ENCODE data around the gene STXBP1. TPM values are rescaled to one million over a fixed set of nuclear protein-coding genes. Genes with fewer than 3 reads are reported as not detected.

STXBP1 gene
- total and polyA plus RNA-seq, 2 of the 8 experiments (the other 6 are each of a cell fraction or from before 2014, with no cell fraction given), result 11.5 to 60.9 TPM

GRCh38 chr9:127568971-127569885, 42.8 kb upstream of the STXBP1 start (continued):
- TF ChIP-seq, protein P1, sequence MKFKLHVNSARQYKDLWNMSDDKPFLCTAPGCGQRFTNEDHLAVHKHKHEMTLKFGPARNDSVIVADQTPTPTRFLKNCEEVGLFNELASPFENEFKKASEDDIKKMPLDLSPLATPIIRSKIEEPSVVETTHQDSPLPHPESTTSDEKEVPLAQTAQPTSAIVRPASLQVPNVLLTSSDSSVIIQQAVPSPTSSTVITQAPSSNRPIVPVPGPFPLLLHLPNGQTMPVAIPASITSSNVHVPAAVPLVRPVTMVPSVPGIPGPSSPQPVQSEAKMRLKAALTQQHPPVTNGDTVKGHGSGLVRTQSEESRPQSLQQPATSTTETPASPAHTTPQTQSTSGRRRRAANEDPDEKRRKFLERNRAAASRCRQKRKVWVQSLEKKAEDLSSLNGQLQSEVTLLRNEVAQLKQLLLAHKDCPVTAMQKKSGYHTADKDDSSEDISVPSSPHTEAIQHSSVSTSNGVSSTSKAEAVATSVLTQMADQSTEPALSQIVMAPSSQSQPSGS (IDR thresholded peaks at IDR 0.05; ENCODE audit: low read length), result no peak
- TF ChIP-seq SIRT6 (IDR thresholded peaks at IDR 0.05; ENCODE audit: low read length) (no peak), POLR2AphosphoS5 (IDR thresholded peaks at IDR 0.05; ENCODE audit: low read depth, low read length) (peak; percentile 59; the same call in 1 of the 2 replicates), MAFK (IDR thresholded peaks at IDR 0.05; ENCODE audit: low read depth, low read length) (no peak), POLR2A (IDR thresholded peaks at IDR 0.05; ENCODE audit: control extremely low read depth in 1 of 2, low read depth in 2 of 2, low read length in 2 of 2) (peak in 1 of 2 experiments; percentile 64; a peak in 2 of 3 replicates), SP4 (IDR thresholded peaks at IDR 0.05; ENCODE audit: low read length) (no peak), KDM4A (IDR thresholded peaks at IDR 0.05; ENCODE audit: low read depth, low read length, severe bottlenecking) (peak; percentile 25), CEBPB (IDR thresholded peaks at IDR 0.05; ENCODE audit: low read depth, low read length) (peak; percentile 95), TEAD4 (IDR thresholded peaks at IDR 0.05; ENCODE audit: low read depth, low read length) (no peak), E2F6 (IDR thresholded peaks at IDR 0.05) (no peak; the same call in 1 of the 2 replicates), SP1 (IDR thresholded peaks at IDR 0.05; ENCODE audit: low read depth, low read length) (0 out of 2 replicates have a peak, but pooled peaks have one; percentile 32)
- TF ChIP-seq, protein P2, sequence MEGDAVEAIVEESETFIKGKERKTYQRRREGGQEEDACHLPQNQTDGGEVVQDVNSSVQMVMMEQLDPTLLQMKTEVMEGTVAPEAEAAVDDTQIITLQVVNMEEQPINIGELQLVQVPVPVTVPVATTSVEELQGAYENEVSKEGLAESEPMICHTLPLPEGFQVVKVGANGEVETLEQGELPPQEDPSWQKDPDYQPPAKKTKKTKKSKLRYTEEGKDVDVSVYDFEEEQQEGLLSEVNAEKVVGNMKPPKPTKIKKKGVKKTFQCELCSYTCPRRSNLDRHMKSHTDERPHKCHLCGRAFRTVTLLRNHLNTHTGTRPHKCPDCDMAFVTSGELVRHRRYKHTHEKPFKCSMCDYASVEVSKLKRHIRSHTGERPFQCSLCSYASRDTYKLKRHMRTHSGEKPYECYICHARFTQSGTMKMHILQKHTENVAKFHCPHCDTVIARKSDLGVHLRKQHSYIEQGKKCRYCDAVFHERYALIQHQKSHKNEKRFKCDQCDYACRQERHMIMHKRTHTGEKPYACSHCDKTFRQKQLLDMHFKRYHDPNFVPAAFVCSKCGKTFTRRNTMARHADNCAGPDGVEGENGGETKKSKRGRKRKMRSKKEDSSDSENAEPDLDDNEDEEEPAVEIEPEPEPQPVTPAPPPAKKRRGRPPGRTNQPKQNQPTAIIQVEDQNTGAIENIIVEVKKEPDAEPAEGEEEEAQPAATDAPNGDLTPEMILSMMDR (IDR thresholded peaks at IDR 0.05; ENCODE audit: control extremely low read depth in 1 of 3, insufficient read depth in 1 of 3, low read depth in 1 of 3, low read length in 3 of 3), result no peak
